ENCODE data around the gene AHCYL2.
"Not testable (repeated sequence)": the region's sequence is repeated elsewhere in the genome, so short reads cannot be mapped to it uniquely, and the experiment has no call there.

AHCYL2 gene

GRCh38 chr7:129341816-129342806, 117.3 kb downstream of the AHCYL2 start:
- peaks cover 15% of the 10 kb centered on the region for H3K4me1 ChIP-seq (ENCODE audit: insufficient read depth, low read length)
- no peak overlapping the region for H3K4me3 ChIP-seq (ENCODE audit: low read length)
- no peak overlapping the region for H3K9ac ChIP-seq (ENCODE audit: low read depth, low read length)
- no peaks in the 10 kb centered on the region for H3K9me3 ChIP-seq (ENCODE audit: insufficient read depth, low read depth, low read length)
- no peak overlapping the region for H3K27ac ChIP-seq (ENCODE audit: low read length)
- no peaks in the 10 kb centered on the region for H3K27me3 ChIP-seq (ENCODE audit: insufficient read depth, low read length)
- H3K36me3 ChIP-seq (ENCODE audit: insufficient read depth, low read depth, low read length): no peaks in the 10 kb centered on the region

DNA sequence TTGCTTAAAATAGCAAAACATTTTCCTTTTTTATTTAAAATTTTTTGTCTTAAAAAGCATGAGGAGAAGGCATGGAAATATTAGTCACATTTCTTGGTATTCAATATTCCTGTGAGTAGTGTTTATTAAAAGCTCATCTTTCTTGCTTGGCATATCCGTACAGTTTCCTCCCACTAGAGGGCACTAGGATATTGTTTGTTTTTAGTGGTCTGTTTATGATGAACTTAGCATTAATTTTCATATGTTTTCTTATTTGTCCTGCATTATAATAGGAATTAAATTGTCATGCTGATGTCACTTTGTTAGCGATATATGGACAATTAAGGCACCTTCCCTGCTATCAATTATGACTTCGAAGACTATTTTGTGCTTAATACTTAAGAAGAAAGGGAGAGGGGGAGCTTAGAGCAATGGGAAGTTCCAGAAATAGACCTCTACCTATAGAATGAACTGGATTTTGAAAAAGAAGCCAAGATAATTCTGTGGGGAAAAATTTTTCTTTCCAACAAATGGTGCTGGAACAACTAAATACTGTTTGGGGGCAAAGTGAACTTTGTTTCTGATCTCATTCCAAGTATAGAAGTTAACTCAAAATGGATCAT, 118.4 kb downstream of the AHCYL2 start:
- Histone ChIP-seq H3K27me3 (ENCODE audit: insufficient read depth, low read length) (no peaks in the 10 kb centered on the region), H3K4me1 (ENCODE audit: insufficient read depth, low read length) (peaks cover 18% of the 10 kb centered on the region), H3K27ac (ENCODE audit: low read length) (no peak overlapping the region), H3K9me3 (ENCODE audit: insufficient read depth, low read depth, low read length) (no peaks in the 10 kb centered on the region), H3K9ac (ENCODE audit: low read depth, low read length) (no peak overlapping the region), H3K36me3 (ENCODE audit: insufficient read depth, low read depth, low read length) (no peaks in the 10 kb centered on the region), H3K4me3 (ENCODE audit: low read length) (no peak overlapping the region)

GRCh38 chr7:129347330-129347729, 122.5 kb downstream of the AHCYL2 start:
- no peaks in the 10 kb centered on the region for H3K27me3 ChIP-seq (ENCODE audit: insufficient read depth, low read length)
- H3K27ac ChIP-seq (ENCODE audit: low read length): no peak overlapping the region
- H3K36me3 ChIP-seq (ENCODE audit: insufficient read depth, low read depth, low read length): no peaks in the 10 kb centered on the region
- H3K9ac ChIP-seq (ENCODE audit: low read depth, low read length): no peak overlapping the region
- H3K9me3 ChIP-seq (ENCODE audit: insufficient read depth, low read depth, low read length): no peaks in the 10 kb centered on the region
- peaks cover 4% of the 10 kb centered on the region; the same call in 1 of the 2 replicates for H3K4me1 ChIP-seq (ENCODE audit: insufficient read depth, low read length)
- no peak overlapping the region for H3K4me3 ChIP-seq (ENCODE audit: low read length)

DNA sequence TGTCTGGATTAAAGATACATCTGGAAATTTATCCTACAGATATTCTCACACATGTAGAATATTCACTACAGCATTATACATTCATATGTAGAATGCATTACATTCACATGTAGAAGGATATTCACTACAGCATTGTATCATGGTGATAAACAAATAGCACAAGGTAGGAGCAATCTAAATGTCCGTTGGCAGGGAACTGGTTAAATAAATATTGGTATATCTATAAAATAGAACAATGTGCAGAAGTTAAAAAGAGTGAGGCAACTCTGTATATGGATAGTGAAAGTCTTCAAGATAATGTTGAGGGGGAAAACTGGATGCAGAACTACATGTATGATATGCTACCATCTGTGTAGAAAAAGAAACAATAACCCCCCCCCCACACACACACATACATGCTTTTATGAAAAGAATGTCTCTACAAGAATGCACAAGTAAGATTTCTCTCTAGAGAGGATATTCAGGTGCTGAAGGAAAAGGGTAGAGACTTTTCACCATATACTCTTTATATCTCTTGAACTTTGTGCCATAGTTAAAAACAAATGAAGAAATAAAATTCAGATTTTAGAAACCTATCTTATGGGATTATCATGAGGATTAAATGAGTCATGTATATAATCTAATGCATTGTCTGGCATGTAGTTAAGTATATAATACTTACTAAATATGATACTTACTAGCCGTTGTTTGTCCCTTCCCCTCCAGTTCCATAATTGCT, 123.4 kb downstream of the AHCYL2 start:
- no peak overlapping the region for H3K27ac ChIP-seq (ENCODE audit: low read length)
- H3K36me3 ChIP-seq (ENCODE audit: insufficient read depth, low read depth, low read length): no peaks in the 10 kb centered on the region
- H3K27me3 ChIP-seq (ENCODE audit: insufficient read depth, low read length): no peaks in the 10 kb centered on the region
- H3K9ac ChIP-seq (ENCODE audit: low read depth, low read length): no peak overlapping the region
- no peak overlapping the region for H3K4me3 ChIP-seq (ENCODE audit: low read length)
- no peaks in the 10 kb centered on the region for H3K9me3 ChIP-seq (ENCODE audit: insufficient read depth, low read depth, low read length)
- H3K4me1 ChIP-seq (ENCODE audit: insufficient read depth, low read length): peaks cover 4% of the 10 kb centered on the region; the same call in 1 of the 2 replicates

DNA sequence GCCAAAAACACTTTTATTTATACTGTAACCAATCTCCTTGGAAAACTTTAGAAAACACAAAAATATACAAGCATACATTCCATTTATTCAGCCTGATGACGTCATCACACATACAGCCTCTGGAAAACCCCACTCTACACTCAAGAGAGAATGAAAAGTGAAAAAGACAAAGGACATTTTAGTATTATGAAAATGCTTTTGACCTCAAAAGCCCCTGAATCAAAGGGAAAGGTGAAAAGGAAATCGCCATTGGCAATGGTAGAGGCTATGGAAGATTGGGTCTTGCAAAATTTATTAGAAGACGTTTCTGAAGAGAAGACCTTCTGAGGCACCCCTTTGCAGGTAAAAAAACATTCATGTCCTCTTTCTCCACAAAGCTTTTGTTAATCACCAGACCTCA, 126.5 kb downstream of the AHCYL2 start:
- Histone ChIP-seq H3K27ac (ENCODE audit: low read length) (no peak overlapping the region), H3K4me3 (ENCODE audit: low read length) (no peak overlapping the region)

DNA sequence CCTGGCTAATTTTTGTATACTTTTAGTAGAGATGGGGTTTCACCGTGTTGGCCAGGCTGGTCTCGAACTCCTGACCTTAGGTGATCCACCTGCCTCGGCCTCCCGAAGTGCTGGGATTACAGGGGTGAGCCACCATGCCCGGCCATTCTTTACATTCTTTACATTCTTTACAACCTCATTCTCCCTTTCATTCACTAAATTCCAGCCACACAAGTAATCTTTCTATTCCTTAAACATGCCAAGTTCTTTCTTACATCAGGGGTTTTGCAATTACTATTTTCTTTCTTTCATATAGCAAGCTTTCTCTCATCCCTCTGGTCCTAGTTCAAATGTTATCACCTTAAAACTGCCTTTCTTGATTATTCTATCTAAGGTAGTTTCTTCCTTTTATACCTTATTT, 128.3 kb downstream of the AHCYL2 start:
- H3K4me1 ChIP-seq (ENCODE audit: insufficient read depth, low read length); H3K9me3 ChIP-seq (ENCODE audit: insufficient read depth, low read depth, low read length); H3K27me3 ChIP-seq (ENCODE audit: insufficient read depth, low read length); H3K4me3 ChIP-seq (ENCODE audit: low read length); H3K9ac ChIP-seq (ENCODE audit: low read depth, low read length); H3K36me3 ChIP-seq (ENCODE audit: insufficient read depth, low read depth, low read length); H3K27ac ChIP-seq (ENCODE audit: low read length): not testable (repeated sequence)

More for the DNA sequence above, 126.5 kb downstream of the AHCYL2 start:
- Histone ChIP-seq H3K9me3 (ENCODE audit: insufficient read depth, low read depth, low read length) (no peaks in the 10 kb centered on the region), H3K27me3 (ENCODE audit: insufficient read depth, low read length) (no peaks in the 10 kb centered on the region), H3K4me1 (ENCODE audit: insufficient read depth, low read length) (peaks cover 4% of the 10 kb centered on the region; the same call in 1 of the 2 replicates), H3K9ac (ENCODE audit: low read depth, low read length) (no peak overlapping the region), H3K36me3 (ENCODE audit: insufficient read depth, low read depth, low read length) (no peaks in the 10 kb centered on the region)

DNA sequence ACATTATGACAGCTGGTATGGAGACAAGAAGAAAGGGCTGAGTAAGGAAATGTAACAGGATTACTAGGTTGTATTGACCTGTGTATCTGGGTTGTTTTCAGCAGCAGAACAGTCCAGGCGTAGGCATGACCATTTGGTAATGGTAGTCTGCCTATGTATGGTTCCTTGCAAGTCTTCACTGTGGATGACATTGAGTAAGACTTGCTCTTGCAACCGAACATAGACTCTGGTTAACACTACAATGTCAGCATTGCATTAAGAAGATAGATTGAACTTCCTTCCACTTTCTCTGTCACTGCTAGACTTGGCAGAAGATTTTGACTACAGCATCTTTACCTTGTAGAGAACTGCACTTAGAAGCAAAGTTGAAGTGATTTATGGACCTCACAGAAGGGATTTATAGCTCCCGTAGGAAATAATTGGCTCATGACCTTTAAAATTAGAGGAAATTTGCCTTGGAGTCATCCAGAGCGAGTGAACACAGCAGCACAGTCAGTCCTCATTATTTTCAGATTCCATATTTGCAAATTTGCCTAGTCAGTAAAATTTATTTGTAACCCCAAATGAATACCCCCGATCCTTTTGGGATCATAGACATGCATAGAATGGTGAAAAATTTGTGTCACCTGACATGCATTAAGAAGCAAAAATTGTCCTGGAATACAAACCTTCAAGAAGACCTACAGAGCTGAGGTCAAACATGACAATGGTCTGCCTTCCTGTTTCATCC, 129.8 kb downstream of the AHCYL2 start:
- H3K9me3 ChIP-seq (ENCODE audit: insufficient read depth, low read depth, low read length): no peaks in the 10 kb centered on the region
- H3K27me3 ChIP-seq (ENCODE audit: insufficient read depth, low read length): no peaks in the 10 kb centered on the region
- no peak overlapping the region for H3K4me3 ChIP-seq (ENCODE audit: low read length)
- no peak overlapping the region for H3K9ac ChIP-seq (ENCODE audit: low read depth, low read length)
- no peaks in the 10 kb centered on the region for H3K36me3 ChIP-seq (ENCODE audit: insufficient read depth, low read depth, low read length)
- no peak overlapping the region for H3K27ac ChIP-seq (ENCODE audit: low read length)
- no peaks in the 10 kb centered on the region for H3K4me1 ChIP-seq (ENCODE audit: insufficient read depth, low read length)

- no peak overlapping the region for H3K27ac ChIP-seq (ENCODE audit: low read length)
- H3K9ac ChIP-seq (ENCODE audit: low read depth, low read length): no peak overlapping the region
- H3K9me3 ChIP-seq (ENCODE audit: insufficient read depth, low read depth, low read length): no peaks in the 10 kb centered on the region
- H3K27me3 ChIP-seq (ENCODE audit: insufficient read depth, low read length): no peaks in the 10 kb centered on the region
- no peak overlapping the region for H3K4me3 ChIP-seq (ENCODE audit: low read length)
- H3K36me3 ChIP-seq (ENCODE audit: insufficient read depth, low read depth, low read length): no peaks in the 10 kb centered on the region
- H3K4me1 ChIP-seq (ENCODE audit: insufficient read depth, low read length): no peaks in the 10 kb centered on the region
Measured at GRCh38 chr7:129356176-129356575, 131.3 kb downstream of the AHCYL2 start.

- Histone ChIP-seq H3K9me3 (ENCODE audit: insufficient read depth, low read depth, low read length) (no peaks in the 10 kb centered on the region), H3K4me1 (ENCODE audit: insufficient read depth, low read length) (no peaks in the 10 kb centered on the region), H3K9ac (ENCODE audit: low read depth, low read length) (no peak overlapping the region), H3K36me3 (ENCODE audit: insufficient read depth, low read depth, low read length) (no peaks in the 10 kb centered on the region), H3K27me3 (ENCODE audit: insufficient read depth, low read length) (no peaks in the 10 kb centered on the region), H3K4me3 (ENCODE audit: low read length) (no peak overlapping the region), H3K27ac (ENCODE audit: low read length) (no peak overlapping the region)
Measured at GRCh38 chr7:129359176-129359575, 134.3 kb downstream of the AHCYL2 start.

GRCh38 chr7:129359638-129360037, 134.8 kb downstream of the AHCYL2 start:
- H3K4me3 ChIP-seq (ENCODE audit: low read length): no peak overlapping the region
- no peaks in the 10 kb centered on the region for H3K4me1 ChIP-seq (ENCODE audit: insufficient read depth, low read length)
- H3K9me3 ChIP-seq (ENCODE audit: insufficient read depth, low read depth, low read length): no peaks in the 10 kb centered on the region
- H3K27me3 ChIP-seq (ENCODE audit: insufficient read depth, low read length): no peaks in the 10 kb centered on the region
- H3K9ac ChIP-seq (ENCODE audit: low read depth, low read length): no peak overlapping the region
- H3K36me3 ChIP-seq (ENCODE audit: insufficient read depth, low read depth, low read length): no peaks in the 10 kb centered on the region
- no peak overlapping the region for H3K27ac ChIP-seq (ENCODE audit: low read length)

GRCh38 chr7:129361771-129362170, 136.9 kb downstream of the AHCYL2 start:
- H3K4me1 ChIP-seq (ENCODE audit: insufficient read depth, low read length): no peaks in the 10 kb centered on the region
- no peaks in the 10 kb centered on the region for H3K36me3 ChIP-seq (ENCODE audit: insufficient read depth, low read depth, low read length)
- no peak overlapping the region for H3K4me3 ChIP-seq (ENCODE audit: low read length)
- H3K9me3 ChIP-seq (ENCODE audit: insufficient read depth, low read depth, low read length): no peaks in the 10 kb centered on the region
- no peak overlapping the region for H3K27ac ChIP-seq (ENCODE audit: low read length)
- no peaks in the 10 kb centered on the region for H3K27me3 ChIP-seq (ENCODE audit: insufficient read depth, low read length)
- no peak overlapping the region for H3K9ac ChIP-seq (ENCODE audit: low read depth, low read length)

All from iPS-20b (cell line).